Upper lobe of left lung (tissue), 6 donors: ENCODE results near the gene QDPR. TPM values are rescaled to one million over a fixed set of nuclear protein-coding genes. Genes with fewer than 3 reads are reported as not detected.

ENCODE experiments used
- ATAC-seq, 2 donors: fragments of 200-7000 bp; cut with Tn5 transposase; one replicate each; pipeline ENCODE4 v1.9.1; 2022; ENCODE audit warnings: mild to moderate bottlenecking in 2 of 2, moderate library complexity in 2 of 2; ENCODE audit not compliant: low FRiP score in 2 of 2
- DNase-seq, 2 donors: peaks; one replicate each; pipeline ENCODE4 v3.0.0-alpha.2; 2019 to 2020
- H3K27ac ChIP-seq, 4 donors: fragments of 200-600 bp; sonication (generic); one replicate each; pipeline ENCODE4 v1.5.1; 2016 to 2019
- H3K27me3 ChIP-seq, 4 donors: fragments of 200-600 bp; sonication (generic); one replicate each; pipeline ENCODE4 v1.5.1; 2017 to 2019
- H3K36me3 ChIP-seq, 4 donors: fragments of 200-600 bp; sonication (generic); one replicate each; pipeline ENCODE4 v1.5.1; 2016 to 2019
- H3K4me1 ChIP-seq, 4 donors: fragments of 200-600 bp; sonication (generic); one replicate each; pipeline ENCODE4 v1.5.1; 2018 to 2019
- H3K4me3 ChIP-seq, 4 donors: fragments of 200-600 bp; sonication (generic); one replicate each; pipeline ENCODE4 v1.5.1; 2017 to 2019; ENCODE audit warnings: mild to moderate bottlenecking in 2 of 4, moderate library complexity in 1 of 4
- H3K9me3 ChIP-seq, 4 donors: fragments of 200-600 bp; sonication (generic); one replicate each; pipeline ENCODE4 v1.5.1; 2018 to 2019
- CTCF ChIP-seq, 6 experiments: fragments of 450-650 bp in 4 of 6; fragments of 200-600 bp in 2 of 6; sonication (generic) in 2 of 6; IDR thresholded peaks; one replicate each; pipeline ENCODE4 v1.5.1; 2016 to 2019; ENCODE audit warnings: antibody characterized with exemption in 6 of 6
- EP300 ChIP-seq, 4 donors: sonication (generic); formaldehyde crosslinking; IDR thresholded peaks; one replicate each; pipeline ENCODE4 v1.5.1; 2017; ENCODE audit warnings: antibody characterized with exemption in 4 of 4, control low read depth in 2 of 4
- POLR2A ChIP-seq, 4 donors: fragments of 450-650 bp; IDR thresholded peaks; one replicate each; pipeline ENCODE4 v1.5.1; 2016 to 2017; ENCODE audit warnings: antibody characterized with exemption in 4 of 4, mild to moderate bottlenecking in 2 of 4
- POLR2AphosphoS5 ChIP-seq, 2 donors: sonication (generic); formaldehyde crosslinking; IDR thresholded peaks; one replicate each; pipeline ENCODE4 v1.5.1; 2017; ENCODE audit warnings: antibody characterized with exemption in 2 of 2
- WGBS, 2 donors: methylation state at CpG; one replicate each; pipeline ENCODE4 v1.1.5; 2017 to 2018; 5-methylcytosine and 5-hydroxymethylcytosine counted together
- total RNA-seq, 6 donors: library from RNA; depleted of rRNA in 4 of 6; stranded (reverse); fragments of >200 nt in 4 of 6; gene quantifications; one replicate each; pipeline versions ENCODE4 v1.1.0 to v1.2.1, GENCODE V29; 2016 to 2021
- donor health status: DM: no; HTN: no; CAD: no; lungs with moderate emphysema.
- donor health status: DM: no; HTN: yes; CAD: no; lungs with severe emphysema.

QDPR gene
- total RNA-seq, 6 donors from 2014 or later: 16.3 to 48.4 (median 22.7) TPM

GRCh38 chr4:17504081-17504480, 7.8 kb downstream of the QDPR start:
- Histone ChIP-seq H3K4me1 (no peaks in the 10 kb centered on the region), H3K27ac (no peak overlapping the region), H3K36me3 (peaks cover 12 to 87% (median 26%) of the 10 kb centered on the region in 4 donors), H3K27me3 (no peaks in the 10 kb centered on the region), H3K9me3 (no peaks in the 10 kb centered on the region), H3K4me3 (no peak overlapping the region)
- TF ChIP-seq CTCF (IDR thresholded peaks at IDR 0.05) (no peak), POLR2A (IDR thresholded peaks at IDR 0.05) (no peak), EP300 (IDR thresholded peaks at IDR 0.05) (no peak), POLR2AphosphoS5 (IDR thresholded peaks at IDR 0.05) (no peak)
- ATAC-seq: no peak
- WGBS, 2 donors: 91 to 96% methylated on average over 7 of the region's 7 CpGs
- DNase-seq: no peak

- no peaks in the 10 kb centered on the region for H3K27me3 ChIP-seq
- H3K4me3 ChIP-seq: no peak overlapping the region
- peaks cover 12 to 88% (median 24%) of the 10 kb centered on the region in 4 donors for H3K36me3 ChIP-seq
- DNase-seq (no peak), ATAC-seq (no peak)
- TF ChIP-seq EP300 (IDR thresholded peaks at IDR 0.05): no peak
- no peak for TF ChIP-seq POLR2A (IDR thresholded peaks at IDR 0.05)
- TF ChIP-seq POLR2AphosphoS5 (IDR thresholded peaks at IDR 0.05): no peak
- no peak for TF ChIP-seq CTCF (IDR thresholded peaks at IDR 0.05)
- H3K27ac ChIP-seq: no peak overlapping the region
- WGBS, 2 donors: 73 to 84% methylated on average over 3 of the region's 3 CpGs
- no peaks in the 10 kb centered on the region for H3K9me3 ChIP-seq
- H3K4me1 ChIP-seq: peaks cover 0 to 7% (median 2%) of the 10 kb centered on the region in 4 donors
Measured at GRCh38 chr4:17502756-17503155, 9.1 kb downstream of the QDPR start.

- TF ChIP-seq POLR2AphosphoS5 (IDR thresholded peaks at IDR 0.05) (no peak), POLR2A (IDR thresholded peaks at IDR 0.05) (no peak), CTCF (IDR thresholded peaks at IDR 0.05) (no peak), EP300 (IDR thresholded peaks at IDR 0.05) (no peak)
- Histone ChIP-seq H3K4me3 (no peak overlapping the region), H3K9me3 (no peaks in the 10 kb centered on the region), H3K27ac (no peak overlapping the region), H3K27me3 (no peaks in the 10 kb centered on the region), H3K36me3 (peaks cover 12 to 88% (median 23%) of the 10 kb centered on the region in 4 donors), H3K4me1 (peaks cover 0 to 10% (median 3%) of the 10 kb centered on the region in 4 donors)
- no peak for DNase-seq
- no peak for ATAC-seq
Measured at GRCh38 chr4:17500574-17500973, 11.3 kb downstream of the QDPR start.

- DNase-seq (peak in 1 of 2 donors; percentile 38), ATAC-seq (peak; percentile 35 to 61)
- 66 to 68% methylated on average over 7 of the region's 7 CpGs for WGBS, 2 donors
- H3K27ac ChIP-seq: no peak overlapping the region
- H3K36me3 ChIP-seq: peaks cover 7 to 89% (median 29%) of the 10 kb centered on the region in 4 donors
- no peaks in the 10 kb centered on the region for H3K27me3 ChIP-seq
- no peak overlapping the region for H3K4me3 ChIP-seq
- H3K9me3 ChIP-seq: no peaks in the 10 kb centered on the region
- peaks cover 5 to 20% (median 12%) of the 10 kb centered on the region in 4 donors for H3K4me1 ChIP-seq
- TF ChIP-seq EP300 (IDR thresholded peaks at IDR 0.05) (no peak), POLR2AphosphoS5 (IDR thresholded peaks at IDR 0.05) (no peak), CTCF (IDR thresholded peaks at IDR 0.05) (no peak), POLR2A (IDR thresholded peaks at IDR 0.05) (no peak)
Measured at GRCh38 chr4:17497890-17498523, 13.9 kb downstream of the QDPR start.
